ENCODE results near the gene ZBTB8A. TPM values are rescaled to one million over a fixed set of nuclear protein-coding genes. Genes with fewer than 3 reads are reported as not detected.

ZBTB8A gene
- total and polyA plus RNA-seq, 2 of the 13 experiments (the other 11 are each of a cell fraction or from before 2014, with no cell fraction given) = 1.3 to 3.7 TPM

DNA sequence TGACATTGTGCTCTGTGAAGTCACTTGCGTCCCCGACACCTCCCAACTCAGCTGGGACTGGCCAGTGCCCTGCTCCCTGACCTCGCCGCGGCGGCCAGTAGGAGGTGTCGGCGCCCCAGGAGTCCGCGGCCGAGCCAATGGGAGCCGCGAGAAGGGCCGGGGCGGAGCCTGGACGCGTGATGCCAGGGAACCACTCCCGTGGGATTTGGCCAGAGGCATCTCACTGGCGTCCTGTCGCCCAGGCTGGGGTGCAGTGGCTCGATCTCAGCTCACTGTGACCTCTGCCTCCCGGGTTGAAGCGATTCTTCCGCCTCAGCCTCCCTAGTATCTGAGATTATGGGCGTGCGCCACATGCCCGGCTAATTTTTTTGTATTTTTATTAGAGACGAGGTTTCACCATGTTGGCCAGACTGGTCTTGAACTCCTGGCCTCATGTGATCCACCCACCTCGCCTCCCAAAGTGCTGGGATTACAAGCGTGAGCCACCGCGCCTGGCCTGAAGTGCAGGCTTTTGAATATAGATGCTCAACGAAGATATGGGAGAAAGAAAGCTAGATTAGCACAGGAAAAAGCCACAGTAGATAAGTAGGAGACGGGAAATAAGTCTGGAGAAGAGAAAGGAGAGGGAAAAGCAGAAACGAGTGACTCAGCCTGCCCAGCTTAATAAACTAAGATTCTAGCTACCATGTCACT, 73.1 kb downstream of the ZBTB8A start (continued):
- TF ChIP-seq, protein P1, sequence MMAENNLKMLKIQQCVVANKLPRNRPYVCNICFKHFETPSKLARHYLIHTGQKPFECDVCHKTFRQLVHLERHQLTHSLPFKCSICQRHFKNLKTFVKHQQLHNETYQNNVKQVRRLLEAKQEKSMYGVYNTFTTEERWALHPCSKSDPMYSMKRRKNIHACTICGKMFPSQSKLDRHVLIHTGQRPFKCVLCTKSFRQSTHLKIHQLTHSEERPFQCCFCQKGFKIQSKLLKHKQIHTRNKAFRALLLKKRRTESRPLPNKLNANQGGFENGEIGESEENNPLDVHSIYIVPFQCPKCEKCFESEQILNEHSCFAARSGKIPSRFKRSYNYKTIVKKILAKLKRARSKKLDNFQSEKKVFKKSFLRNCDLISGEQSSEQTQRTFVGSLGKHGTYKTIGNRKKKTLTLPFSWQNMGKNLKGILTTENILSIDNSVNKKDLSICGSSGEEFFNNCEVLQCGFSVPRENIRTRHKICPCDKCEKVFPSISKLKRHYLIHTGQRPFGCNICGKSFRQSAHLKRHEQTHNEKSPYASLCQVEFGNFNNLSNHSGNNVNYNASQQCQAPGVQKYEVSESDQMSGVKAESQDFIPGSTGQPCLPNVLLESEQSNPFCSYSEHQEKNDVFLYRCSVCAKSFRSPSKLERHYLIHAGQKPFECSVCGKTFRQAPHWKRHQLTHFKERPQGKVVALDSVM (CRISPR knock-in tag; IDR thresholded peaks at IDR 0.05) = 0 out of 2 replicates have a peak, but pooled peaks have one; percentile 12
- 0 out of 2 replicates have a peak, but pooled peaks have one; percentile 47 for TF ChIP-seq BRD4 (CRISPR knock-in tag; IDR thresholded peaks at IDR 0.05)
- TF ChIP-seq MIER2 (CRISPR knock-in tag; IDR thresholded peaks at IDR 0.05) = 0 out of 2 replicates have a peak, but pooled peaks have one; percentile 30
- TF ChIP-seq, protein P2, sequence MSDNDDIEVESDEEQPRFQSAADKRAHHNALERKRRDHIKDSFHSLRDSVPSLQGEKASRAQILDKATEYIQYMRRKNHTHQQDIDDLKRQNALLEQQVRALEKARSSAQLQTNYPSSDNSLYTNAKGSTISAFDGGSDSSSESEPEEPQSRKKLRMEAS (IDR thresholded peaks at IDR 0.05) = peak; percentile 49; the same call in 1 of the 2 replicates
- 0 out of 2 replicates have a peak, but pooled peaks have one; percentile 14 for TF ChIP-seq MAZ (IDR thresholded peaks at IDR 0.05; ENCODE audit: borderline replicate concordance, low read depth, low read length)
- TF ChIP-seq MAZ (CRISPR knock-in tag; IDR thresholded peaks at IDR 0.05; ENCODE audit: low read depth) = 0 out of 2 replicates have a peak, but pooled peaks have one; percentile 45
- TF ChIP-seq, protein P3, sequence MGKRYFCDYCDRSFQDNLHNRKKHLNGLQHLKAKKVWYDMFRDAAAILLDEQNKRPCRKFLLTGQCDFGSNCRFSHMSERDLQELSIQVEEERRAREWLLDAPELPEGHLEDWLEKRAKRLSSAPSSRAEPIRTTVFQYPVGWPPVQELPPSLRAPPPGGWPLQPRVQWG (CRISPR knock-in tag; IDR thresholded peaks at IDR 0.05; ENCODE audit: borderline replicate concordance, low read depth) = no peak
- no peak for TF ChIP-seq DMAP1 (CRISPR knock-in tag; IDR thresholded peaks at IDR 0.05)
- no peak for TF ChIP-seq EZH2 (conservative IDR thresholded peaks at IDR 0.05; ENCODE audit: low read depth, low read length)
- TF ChIP-seq, protein P4, sequence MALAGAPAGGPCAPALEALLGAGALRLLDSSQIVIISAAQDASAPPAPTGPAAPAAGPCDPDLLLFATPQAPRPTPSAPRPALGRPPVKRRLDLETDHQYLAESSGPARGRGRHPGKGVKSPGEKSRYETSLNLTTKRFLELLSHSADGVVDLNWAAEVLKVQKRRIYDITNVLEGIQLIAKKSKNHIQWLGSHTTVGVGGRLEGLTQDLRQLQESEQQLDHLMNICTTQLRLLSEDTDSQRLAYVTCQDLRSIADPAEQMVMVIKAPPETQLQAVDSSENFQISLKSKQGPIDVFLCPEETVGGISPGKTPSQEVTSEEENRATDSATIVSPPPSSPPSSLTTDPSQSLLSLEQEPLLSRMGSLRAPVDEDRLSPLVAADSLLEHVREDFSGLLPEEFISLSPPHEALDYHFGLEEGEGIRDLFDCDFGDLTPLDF (CRISPR knock-in tag; IDR thresholded peaks at IDR 0.05) = no peak
- no peak for TF ChIP-seq RNF2 (conservative IDR thresholded peaks at IDR 0.05; ENCODE audit: low read depth)
- peak; percentile 44; the same call in 1 of the 2 replicates for TF ChIP-seq ZNF331 (CRISPR knock-in tag; IDR thresholded peaks at IDR 0.05)
- no peak for TF ChIP-seq ZFP82 (CRISPR knock-in tag; IDR thresholded peaks at IDR 0.05; ENCODE audit: borderline replicate concordance)
- TF ChIP-seq SOX5 (CRISPR knock-in tag; IDR thresholded peaks at IDR 0.05; ENCODE audit: borderline replicate concordance) = no peak
- peak; percentile 72; the same call in 1 of the 2 replicates for TF ChIP-seq RXRA (CRISPR knock-in tag; IDR thresholded peaks at IDR 0.05)
- TF ChIP-seq, protein P5, sequence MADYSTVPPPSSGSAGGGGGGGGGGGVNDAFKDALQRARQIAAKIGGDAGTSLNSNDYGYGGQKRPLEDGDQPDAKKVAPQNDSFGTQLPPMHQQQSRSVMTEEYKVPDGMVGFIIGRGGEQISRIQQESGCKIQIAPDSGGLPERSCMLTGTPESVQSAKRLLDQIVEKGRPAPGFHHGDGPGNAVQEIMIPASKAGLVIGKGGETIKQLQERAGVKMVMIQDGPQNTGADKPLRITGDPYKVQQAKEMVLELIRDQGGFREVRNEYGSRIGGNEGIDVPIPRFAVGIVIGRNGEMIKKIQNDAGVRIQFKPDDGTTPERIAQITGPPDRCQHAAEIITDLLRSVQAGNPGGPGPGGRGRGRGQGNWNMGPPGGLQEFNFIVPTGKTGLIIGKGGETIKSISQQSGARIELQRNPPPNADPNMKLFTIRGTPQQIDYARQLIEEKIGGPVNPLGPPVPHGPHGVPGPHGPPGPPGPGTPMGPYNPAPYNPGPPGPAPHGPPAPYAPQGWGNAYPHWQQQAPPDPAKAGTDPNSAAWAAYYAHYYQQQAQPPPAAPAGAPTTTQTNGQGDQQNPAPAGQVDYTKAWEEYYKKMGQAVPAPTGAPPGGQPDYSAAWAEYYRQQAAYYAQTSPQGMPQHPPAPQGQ (CRISPR knock-in tag; IDR thresholded peaks at IDR 0.05; ENCODE audit: borderline replicate concordance) = no peak
- TF ChIP-seq, protein P6, sequence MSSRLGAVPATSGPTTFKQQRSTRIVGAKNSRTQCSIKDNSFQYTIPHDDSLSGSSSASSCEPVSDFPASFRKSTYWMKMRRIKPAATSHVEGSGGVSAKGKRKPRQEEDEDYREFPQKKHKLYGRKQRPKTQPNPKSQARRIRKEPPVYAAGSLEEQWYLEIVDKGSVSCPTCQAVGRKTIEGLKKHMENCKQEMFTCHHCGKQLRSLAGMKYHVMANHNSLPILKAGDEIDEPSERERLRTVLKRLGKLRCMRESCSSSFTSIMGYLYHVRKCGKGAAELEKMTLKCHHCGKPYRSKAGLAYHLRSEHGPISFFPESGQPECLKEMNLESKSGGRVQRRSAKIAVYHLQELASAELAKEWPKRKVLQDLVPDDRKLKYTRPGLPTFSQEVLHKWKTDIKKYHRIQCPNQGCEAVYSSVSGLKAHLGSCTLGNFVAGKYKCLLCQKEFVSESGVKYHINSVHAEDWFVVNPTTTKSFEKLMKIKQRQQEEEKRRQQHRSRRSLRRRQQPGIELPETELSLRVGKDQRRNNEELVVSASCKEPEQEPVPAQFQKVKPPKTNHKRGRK (CRISPR knock-in tag; IDR thresholded peaks at IDR 0.05) = no peak
- no peak for TF ChIP-seq ZNF619 (CRISPR knock-in tag; IDR thresholded peaks at IDR 0.05)
- no peak for TF ChIP-seq ZFAT (CRISPR knock-in tag; conservative IDR thresholded peaks at IDR 0.05)
- TF ChIP-seq FOSL2 (CRISPR knock-in tag; IDR thresholded peaks at IDR 0.05) = no peak
- TF ChIP-seq, protein P7, sequence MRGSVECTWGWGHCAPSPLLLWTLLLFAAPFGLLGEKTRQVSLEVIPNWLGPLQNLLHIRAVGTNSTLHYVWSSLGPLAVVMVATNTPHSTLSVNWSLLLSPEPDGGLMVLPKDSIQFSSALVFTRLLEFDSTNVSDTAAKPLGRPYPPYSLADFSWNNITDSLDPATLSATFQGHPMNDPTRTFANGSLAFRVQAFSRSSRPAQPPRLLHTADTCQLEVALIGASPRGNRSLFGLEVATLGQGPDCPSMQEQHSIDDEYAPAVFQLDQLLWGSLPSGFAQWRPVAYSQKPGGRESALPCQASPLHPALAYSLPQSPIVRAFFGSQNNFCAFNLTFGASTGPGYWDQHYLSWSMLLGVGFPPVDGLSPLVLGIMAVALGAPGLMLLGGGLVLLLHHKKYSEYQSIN (CRISPR knock-in tag; IDR thresholded peaks at IDR 0.05; ENCODE audit: borderline replicate concordance) = no peak

All from HepG2 (cell line).